ENCODE measurements around the gene RBM33.

The RBM33 gene

GRCh38 chr7:155621418-155621980 is 23.0 kb upstream of the RBM33 start:
- DNase-seq (ENCODE audit: low read depth, low spot score), result no peak

GRCh38 chr7:155624412-155624811 is 20.0 kb upstream of the RBM33 start:
- DNase-seq (ENCODE audit: low read depth, low spot score), result no peak

- no peak for DNase-seq (ENCODE audit: low read depth, low spot score)
Measured at GRCh38 chr7:155625557-155625956, 18.9 kb upstream of the RBM33 start.

- no peak for DNase-seq (ENCODE audit: low read depth, low spot score)
Measured at GRCh38 chr7:155629171-155629570, 15.3 kb upstream of the RBM33 start.

GRCh38 chr7:155631155-155631554 is 13.3 kb upstream of the RBM33 start:
- no peak for DNase-seq (ENCODE audit: low read depth, low spot score)

DNA sequence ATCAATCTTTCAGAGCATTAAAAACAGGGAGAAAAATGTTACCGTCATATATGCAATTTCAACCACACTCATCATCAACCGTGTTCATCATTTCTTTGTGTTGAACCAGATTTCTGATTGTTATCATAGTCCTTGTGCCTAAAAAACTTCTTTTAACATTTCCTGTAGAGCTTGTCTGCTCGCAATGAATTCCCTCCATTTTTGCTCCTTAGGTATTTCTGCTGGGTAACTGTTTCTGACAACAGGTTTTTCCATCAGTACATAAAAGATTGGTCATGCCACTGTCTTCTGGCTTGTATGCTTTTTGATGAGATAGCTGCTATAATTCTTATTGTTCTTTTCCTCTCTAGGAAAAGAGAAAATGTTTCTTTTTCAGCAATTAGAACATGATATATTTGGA is 8.6 kb upstream of the RBM33 start:
- no peak for DNase-seq (ENCODE audit: low read depth, low spot score)

DNA sequence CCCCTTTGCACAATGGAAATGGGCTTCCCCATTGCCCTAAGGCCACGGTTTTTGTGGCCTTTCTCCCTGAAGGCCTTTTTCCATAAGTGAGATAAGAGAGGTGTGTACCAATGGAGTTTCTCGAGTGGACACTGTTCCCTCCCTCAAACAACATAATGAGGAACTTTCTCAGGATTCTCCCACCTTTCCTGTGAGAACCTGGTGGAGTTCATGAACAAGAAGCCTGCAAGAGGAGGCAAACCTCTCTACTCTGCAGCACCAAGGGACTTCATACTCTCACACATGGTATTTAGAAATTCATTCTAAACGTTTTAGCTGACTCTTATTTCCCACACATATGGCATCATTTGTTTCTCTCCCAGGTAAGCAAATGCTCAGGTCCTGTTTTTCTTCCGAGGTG is 7.3 kb upstream of the RBM33 start:
- DNase-seq (ENCODE audit: low read depth, low spot score), result no peak

- no peak for DNase-seq (ENCODE audit: low read depth, low spot score)
Measured at GRCh38 chr7:155638366-155638765, 6.1 kb upstream of the RBM33 start.

GRCh38 chr7:155639958-155640520 is 4.4 kb upstream of the RBM33 start:
- DNase-seq (ENCODE audit: low read depth, low spot score), result no peak

DNA sequence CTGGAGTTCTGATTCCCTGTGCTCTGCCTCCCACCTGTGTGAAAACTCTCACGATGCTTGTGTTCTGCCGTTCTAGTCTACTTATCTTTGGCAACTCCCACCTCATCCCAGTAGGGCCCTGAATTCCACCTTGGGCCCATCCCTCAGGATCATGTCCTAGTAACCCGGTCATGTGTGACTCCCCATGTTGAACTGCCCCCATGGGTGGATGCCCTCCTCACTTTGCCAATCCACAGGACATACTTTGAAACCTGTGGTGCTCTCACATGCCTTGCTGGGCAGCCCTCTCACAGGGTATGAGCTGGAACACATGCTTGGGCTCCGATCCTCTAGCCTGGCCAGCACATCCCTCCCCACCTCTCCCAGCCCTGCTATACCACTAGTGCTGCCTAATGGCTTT is 3.8 kb upstream of the RBM33 start:
- DNase-seq (ENCODE audit: low read depth, low spot score), result no peak

DNA sequence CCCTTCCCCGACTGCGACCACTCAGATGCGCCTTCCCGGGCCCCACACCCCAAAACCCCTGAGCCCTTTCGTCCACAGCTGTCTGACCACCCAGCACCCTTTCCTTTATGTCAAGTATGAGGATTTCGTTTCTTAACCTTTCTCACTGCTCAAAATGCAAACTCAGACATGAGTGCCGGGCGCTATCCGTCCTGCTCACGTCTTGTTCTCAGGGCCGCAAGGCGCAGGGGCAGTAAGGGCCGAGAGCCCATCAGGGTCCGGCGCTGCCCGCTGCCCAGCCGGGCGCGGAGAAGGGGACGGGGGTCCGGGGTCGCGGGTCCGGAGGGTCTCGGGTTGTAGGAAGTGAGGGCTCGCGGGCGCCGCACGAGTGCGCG is 670 bp upstream of the RBM33 start:
- no peak for DNase-seq (ENCODE audit: low read depth, low spot score)

GRCh38 chr7:155644971-155645509 is 579 bp downstream of the RBM33 start:
- peak; percentile 4 for DNase-seq (ENCODE audit: low read depth, low spot score)

DNA sequence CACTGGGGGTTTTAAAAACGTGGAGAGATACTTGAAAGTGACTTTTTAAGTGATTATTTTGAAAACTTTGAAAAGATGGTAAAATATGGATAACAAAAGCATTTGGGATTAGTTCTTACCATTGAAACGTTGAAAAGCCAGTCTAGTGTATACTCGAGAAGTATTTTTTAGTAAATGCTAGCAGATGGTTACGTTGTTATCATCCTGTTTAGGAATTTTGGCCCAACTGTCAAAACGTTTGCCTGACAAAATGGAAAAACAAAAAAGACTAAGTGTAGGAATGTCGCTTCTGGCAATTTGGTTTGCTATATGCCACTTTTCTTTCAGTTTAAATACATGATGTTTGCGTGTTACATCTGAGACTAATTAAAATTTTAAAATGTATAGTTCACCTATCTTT is 1.2 kb downstream of the RBM33 start:
- DNase-seq (ENCODE audit: low read depth, low spot score), result no peak

DNA sequence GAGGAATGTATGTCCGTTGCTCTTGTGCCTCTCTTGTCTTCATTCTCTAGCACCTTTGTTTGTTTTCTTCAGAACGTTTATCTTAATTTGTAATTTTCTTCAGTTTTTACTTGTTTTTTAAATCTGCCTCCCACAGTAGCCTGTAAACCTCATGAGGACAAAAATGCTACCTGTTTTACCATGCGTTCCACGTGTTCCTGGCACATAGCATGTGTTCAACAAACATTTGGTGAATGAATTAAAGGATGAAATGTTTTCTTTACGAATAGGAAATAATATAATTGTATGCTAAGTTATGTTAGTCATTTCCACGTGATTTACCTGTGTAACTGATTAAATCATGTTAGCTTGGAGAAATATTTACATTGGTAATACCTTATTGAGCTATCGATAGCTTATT is 2.2 kb downstream of the RBM33 start:
- DNase-seq (ENCODE audit: low read depth, low spot score), result no peak

DNA sequence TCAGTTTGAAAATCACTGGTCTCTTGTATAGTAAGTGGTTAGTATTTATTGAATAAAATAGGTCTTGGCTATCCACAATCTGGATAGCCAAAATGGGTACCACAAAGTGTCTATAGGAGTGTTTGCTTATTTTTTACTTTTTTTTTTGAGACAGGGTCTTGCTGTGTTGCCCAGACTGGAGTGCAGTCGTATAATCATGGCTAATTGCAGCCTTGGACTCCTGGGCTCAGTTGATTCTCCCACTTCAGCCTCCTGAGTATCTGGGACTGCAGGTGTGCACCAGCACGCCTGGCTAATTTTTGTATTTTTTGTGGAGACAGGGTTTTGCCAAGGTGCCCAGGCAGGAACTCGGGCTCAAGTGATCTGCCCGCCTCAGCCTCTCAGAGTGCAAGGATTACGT is 2.8 kb downstream of the RBM33 start:
- DNase-seq (ENCODE audit: low read depth, low spot score), result no peak

GRCh38 chr7:155647734-155648133 is 3.3 kb downstream of the RBM33 start:
- no peak for DNase-seq (ENCODE audit: low read depth, low spot score)

- DNase-seq (ENCODE audit: low read depth, low spot score), result no peak
Measured at GRCh38 chr7:155648752-155649339, 4.4 kb downstream of the RBM33 start.

DNA sequence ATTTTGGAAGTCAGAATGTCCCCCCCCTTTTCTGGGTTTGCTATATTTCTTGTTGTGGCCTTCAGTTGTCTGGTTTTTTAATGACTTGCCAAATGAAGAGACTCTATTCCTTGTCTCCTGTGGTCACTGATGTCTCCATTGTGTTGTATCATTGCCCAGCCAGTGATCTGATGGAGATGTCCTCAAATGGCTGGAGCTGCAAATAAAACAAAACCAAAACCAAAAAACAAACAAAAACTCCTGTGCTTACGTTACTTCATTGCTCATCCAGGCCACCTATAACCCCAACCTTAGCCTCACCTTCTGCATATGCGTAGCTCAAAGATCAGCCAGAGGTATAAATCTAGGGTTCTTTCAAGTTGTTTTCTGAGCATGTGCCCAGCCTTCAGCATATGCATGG is 5.1 kb downstream of the RBM33 start:
- no peak for DNase-seq (ENCODE audit: low read depth, low spot score)

DNA sequence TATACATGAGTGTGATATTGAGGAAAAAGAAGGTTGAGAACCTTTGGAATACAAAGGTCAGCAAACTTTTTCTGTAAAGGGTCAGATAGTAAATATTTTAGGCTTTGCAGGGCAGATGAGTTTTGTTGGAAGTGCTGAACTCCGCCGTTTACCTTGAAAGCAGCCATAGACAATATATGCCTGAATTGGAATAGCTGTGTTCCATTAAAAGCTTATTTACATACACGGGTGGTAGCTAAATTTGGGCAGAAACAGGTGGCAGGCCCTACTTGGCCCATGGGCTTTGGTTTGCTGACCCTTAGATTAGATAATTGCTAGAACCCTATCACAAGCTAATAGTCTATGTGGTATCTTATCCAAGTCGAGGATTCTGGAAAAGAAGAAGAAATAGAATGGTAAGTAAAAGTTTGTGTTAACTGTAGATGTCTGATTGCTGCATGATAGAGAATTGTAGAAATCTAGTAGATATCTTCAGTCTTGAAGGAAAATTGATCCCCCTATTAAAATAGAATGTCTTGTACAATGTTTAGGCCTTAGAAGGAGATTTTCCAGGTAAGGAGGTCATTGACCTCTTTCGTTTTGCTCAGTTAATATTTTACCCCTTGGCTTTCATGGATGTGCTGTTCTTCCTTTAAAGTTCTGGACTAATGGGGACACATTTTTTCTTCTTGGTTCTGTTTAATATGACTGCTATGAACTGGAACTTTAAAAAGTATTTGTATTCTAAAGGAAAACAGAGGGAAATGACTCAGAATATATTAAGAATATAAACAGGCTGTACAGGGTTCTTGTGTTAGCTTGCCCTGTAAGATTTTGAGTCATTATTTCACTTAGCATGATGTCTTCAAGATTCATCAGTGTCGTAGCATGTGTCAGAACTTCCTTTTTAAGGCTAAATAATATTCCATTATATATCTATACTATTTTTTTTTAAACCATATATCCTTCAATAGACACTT is 8.0 kb downstream of the RBM33 start:
- DNase-seq (ENCODE audit: low read depth, low spot score), result no peak

GRCh38 chr7:155653803-155654202 is 9.3 kb downstream of the RBM33 start:
- DNase-seq (ENCODE audit: low read depth, low spot score), result no peak

GRCh38 chr7:155656891-155657290 is 12.4 kb downstream of the RBM33 start:
- no peak for DNase-seq (ENCODE audit: low read depth, low spot score)

- no peak for DNase-seq (ENCODE audit: low read depth, low spot score)
Measured at GRCh38 chr7:155660059-155660757, 15.7 kb downstream of the RBM33 start.

Data from smooth muscle cell of the brain vasculature (primary cell).